ENCODE measurements around the gene CHFR.

- TF ChIP-seq CTCF (IDR thresholded peaks at IDR 0.05 in 4 of 5, conservative IDR thresholded peaks at IDR 0.05 in 1 of 5), result no peak
- TF ChIP-seq POLR2A (IDR thresholded peaks at IDR 0.05), result no peak
These were observed 25.8 kb downstream of the CHFR start for GRCh38 chr12:132861558-132861957.
